Nephron progenitor cell (in vitro differentiated cells): ENCODE results near the gene RAF1.

Experiments used
- DNase-seq: peaks from one replicate; pipeline ENCODE4 v3.0.0; 2021
- H3K27ac Mint-ChIP-seq: 2 replicates; pipeline ENCODE4 v1.8.0; 2021; ENCODE audit warnings: mild to moderate bottlenecking, moderate library complexity, mixed read lengths
- H3K27me3 Mint-ChIP-seq: 2 replicates; pipeline ENCODE4 v1.8.0; 2021; ENCODE audit warnings: mild to moderate bottlenecking, low read depth, mixed read lengths; ENCODE audit not compliant: poor library complexity
- H3K36me3 Mint-ChIP-seq: 2 replicates; pipeline ENCODE4 v1.8.0; 2021; ENCODE audit warnings: low read depth, mixed read lengths
- H3K4me1 Mint-ChIP-seq: 2 replicates; pipeline ENCODE4 v1.8.0; 2021; ENCODE audit warnings: mixed read lengths
- H3K4me3 Mint-ChIP-seq: 2 replicates; pipeline ENCODE4 v1.8.0; 2021; ENCODE audit warnings: mild to moderate bottlenecking, moderate library complexity, mixed read lengths
- H3K9me3 Mint-ChIP-seq: 2 replicates; pipeline ENCODE4 v1.8.0; 2021; ENCODE audit warnings: mild to moderate bottlenecking, moderate library complexity, mixed read lengths
- CTCF ChIP-seq: fragments of 200-600 bp; sonication (generic); IDR thresholded peaks from 2 replicates; pipeline ENCODE4 v1.5.0; 2021; ENCODE audit warnings: antibody characterized with exemption

The RAF1 gene

GRCh38 chr3:12536423-12536822 is 127.5 kb downstream of the RAF1 start:
- TF ChIP-seq CTCF: no peak
- H3K9me3 Mint-ChIP-seq: no peaks in the 10 kb centered on the region
- peaks cover 40% of the 10 kb centered on the region for H3K36me3 Mint-ChIP-seq
- H3K27ac Mint-ChIP-seq: peak overlapping the region; percentile 65
- no peaks in the 10 kb centered on the region for H3K27me3 Mint-ChIP-seq
- no peak overlapping the region for H3K4me3 Mint-ChIP-seq
- DNase-seq: no peak
- H3K4me1 Mint-ChIP-seq: no peaks in the 10 kb centered on the region
